GM10266 (cell line): ENCODE data around the gene OR9A2.

Source experiments
- DNase-seq: peaks from one replicate; pipeline ENCODE4 v3.0.0; 2012; ENCODE audit errors: extremely low spot score
- CTCF ChIP-seq: IDR thresholded peaks from 2 replicates; pipeline ENCODE4 v1.5.1; 2012; ENCODE audit warnings: mild to moderate bottlenecking, low read depth; ENCODE audit not compliant: control insufficient read depth, insufficient read depth; ENCODE audit errors: missing control alignments

Gene OR9A2

GRCh38 chr7:143054621-143055020 is 27.7 kb upstream of the OR9A2 start:
- no peak for TF ChIP-seq CTCF
- DNase-seq, result no peak

- TF ChIP-seq CTCF, result no peak
- no peak for DNase-seq
Observed at GRCh38 chr7:143052041-143052440, 25.1 kb upstream of the OR9A2 start, which contains the start of gene OR6V1. OR6V1 (plus strand) TSS chr7:143052341; CDS start chr7:143052341, 0 bp downstream.

- no peak for TF ChIP-seq CTCF
- DNase-seq, result no peak
Observed at GRCh38 chr7:143050931-143051330, 24.0 kb upstream of the OR9A2 start.

GRCh38 chr7:143049362-143049761 is 22.4 kb upstream of the OR9A2 start:
- DNase-seq, result no peak
- TF ChIP-seq CTCF, result no peak

GRCh38 chr7:143048827-143049226 is 21.9 kb upstream of the OR9A2 start:
- TF ChIP-seq CTCF, result no peak
- no peak for DNase-seq

GRCh38 chr7:143047326-143047725 is 20.4 kb upstream of the OR9A2 start:
- no peak for DNase-seq

GRCh38 chr7:143046426-143046851 is 19.5 kb upstream of the OR9A2 start:
- DNase-seq, result no peak

More at GRCh38 chr7:143047326-143047725, 20.4 kb upstream of the OR9A2 start:
- no peak for TF ChIP-seq CTCF

More at GRCh38 chr7:143046426-143046851, 19.5 kb upstream of the OR9A2 start:
- TF ChIP-seq CTCF, result no peak
